GM21529 (cell line): Measurements from ENCODE around the gene RPS14.
"Not testable (repeated sequence)": the region's sequence is repeated elsewhere in the genome, so short reads cannot be mapped to it uniquely, and the experiment has no call there.

ENCODE experiments used
- ATAC-seq: cut with Tn5 transposase; IDR thresholded peaks from one replicate; pipeline ENCODE4 v1.9.1; 2021; ENCODE audit not compliant: unreplicated experiment

Gene RPS14

DNA sequence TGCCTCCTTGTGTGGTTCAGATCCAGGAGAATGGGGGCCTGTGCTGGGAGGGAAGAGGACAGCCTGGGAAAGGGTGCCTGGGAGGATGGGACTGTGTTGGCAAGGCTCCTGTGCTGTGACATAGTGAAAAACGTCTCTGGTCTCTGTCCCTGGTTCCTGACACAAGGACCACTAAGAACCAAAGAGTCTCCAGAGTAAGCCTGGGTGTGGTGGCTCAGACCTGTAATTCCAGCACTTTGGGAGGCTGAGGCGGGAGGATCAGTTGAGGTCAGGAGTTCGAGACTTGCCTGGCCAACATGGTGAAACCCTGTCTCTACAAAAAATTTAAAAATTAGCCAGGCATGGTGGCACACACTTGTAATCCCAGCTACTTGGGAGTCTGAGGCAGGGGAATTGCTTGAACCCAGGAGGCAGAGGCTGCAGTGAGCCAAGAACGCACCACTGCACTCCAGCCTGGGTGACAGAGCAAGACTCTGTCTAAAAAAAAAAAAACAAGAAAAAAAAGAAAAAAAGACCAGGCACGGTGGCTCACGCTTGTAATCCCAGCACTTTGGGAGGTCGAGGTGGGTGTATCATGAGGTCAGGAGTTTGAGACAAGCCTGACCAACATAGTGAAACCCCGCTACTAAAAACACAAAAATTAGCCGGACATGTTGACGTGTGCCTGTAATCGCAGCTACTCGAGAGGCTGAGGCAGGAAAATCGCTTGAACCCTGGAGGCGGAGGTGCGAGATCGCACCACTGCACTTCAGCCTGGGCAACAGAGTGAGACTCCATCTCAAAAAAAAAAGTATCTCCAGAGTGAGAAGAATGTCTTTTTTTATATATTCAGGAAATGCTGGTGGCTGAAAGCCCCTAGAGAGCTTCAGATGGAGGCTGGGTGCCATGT, 35.4 kb downstream of the RPS14 start:
- not testable (repeated sequence) for ATAC-seq

DNA sequence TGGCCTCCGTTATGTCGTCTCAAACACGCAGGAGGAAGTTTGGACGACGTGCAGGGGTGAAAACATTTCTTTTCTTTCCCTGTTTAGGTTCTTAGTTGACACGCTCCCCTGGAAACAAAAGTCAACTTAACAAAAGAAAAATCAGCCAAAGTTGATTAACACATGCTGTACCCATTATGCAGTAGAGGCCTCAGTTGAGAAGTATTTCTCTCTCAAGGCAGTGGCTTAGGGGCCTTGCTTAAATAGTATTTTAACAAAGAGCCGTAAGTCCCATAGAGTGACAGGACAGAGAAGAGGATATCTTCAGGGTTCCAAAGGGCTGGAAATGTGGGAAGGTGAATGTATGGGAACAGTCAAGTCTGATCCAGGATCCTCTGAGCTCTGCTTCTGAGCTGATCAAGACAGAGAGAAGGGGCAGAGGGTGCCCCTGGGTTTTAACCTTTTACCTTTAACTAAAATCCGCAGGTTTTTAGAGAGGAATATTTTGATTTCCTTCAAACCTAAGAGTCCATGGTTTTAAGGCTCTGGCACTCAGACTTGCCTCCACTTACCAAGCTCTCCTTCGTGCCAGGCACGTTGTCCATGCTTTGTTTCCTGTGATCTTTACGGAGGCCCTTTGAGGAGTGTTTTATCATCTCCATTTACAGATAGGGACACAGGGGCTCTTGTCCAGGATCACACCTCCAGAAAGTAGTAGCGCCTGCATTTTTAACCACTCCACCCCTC, 36.2 kb downstream of the RPS14 start:
- no peak for ATAC-seq

DNA sequence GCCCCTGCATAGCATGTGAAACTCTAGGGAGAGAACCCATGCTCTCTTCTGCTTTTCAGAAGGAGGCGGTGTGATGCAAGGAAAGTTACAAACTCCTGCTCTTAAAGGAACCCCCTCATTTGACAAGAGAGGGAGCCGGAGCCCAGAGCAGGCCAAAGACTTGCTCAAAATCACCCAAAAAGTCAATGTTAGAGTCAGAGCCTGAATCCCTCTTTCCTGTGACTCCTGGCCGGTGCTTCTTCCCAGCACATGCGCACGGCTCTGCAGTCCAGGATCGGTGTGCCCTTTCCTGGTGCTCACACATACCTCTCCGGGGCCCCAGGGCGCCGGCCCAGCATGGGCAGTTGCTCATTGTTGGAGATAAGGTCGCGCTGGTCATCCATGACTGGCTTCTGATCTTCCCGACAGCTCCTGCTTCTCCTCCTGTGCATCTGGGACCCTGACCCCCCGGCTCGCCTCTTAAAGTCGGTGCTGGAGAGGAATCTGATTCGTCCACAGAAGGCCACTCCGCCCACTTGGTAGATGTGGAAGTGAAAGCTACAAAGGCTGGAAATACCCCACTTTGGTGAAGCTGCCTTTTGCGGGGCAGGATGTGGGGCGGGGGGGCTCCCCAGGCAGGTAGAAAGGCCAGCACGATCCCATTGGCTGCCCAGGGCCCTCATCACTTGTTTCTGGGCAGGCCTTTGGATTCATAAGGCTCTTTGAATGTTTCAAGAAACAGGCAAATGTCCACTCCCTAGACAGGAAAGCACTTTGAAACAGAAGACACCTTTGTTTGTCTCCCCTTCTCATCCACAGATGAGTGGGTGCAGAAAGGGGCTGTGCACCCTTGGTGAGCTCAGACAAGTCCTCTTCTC, 37.0 kb downstream of the RPS14 start, which contains the start of gene CD74:
Gene CD74, minus strand, starts transcription at position 592 of the 857 bp plus-strand sequence. Its CDS starts 161 bp downstream, at position 431.
- peak; percentile 72 for ATAC-seq

DNA sequence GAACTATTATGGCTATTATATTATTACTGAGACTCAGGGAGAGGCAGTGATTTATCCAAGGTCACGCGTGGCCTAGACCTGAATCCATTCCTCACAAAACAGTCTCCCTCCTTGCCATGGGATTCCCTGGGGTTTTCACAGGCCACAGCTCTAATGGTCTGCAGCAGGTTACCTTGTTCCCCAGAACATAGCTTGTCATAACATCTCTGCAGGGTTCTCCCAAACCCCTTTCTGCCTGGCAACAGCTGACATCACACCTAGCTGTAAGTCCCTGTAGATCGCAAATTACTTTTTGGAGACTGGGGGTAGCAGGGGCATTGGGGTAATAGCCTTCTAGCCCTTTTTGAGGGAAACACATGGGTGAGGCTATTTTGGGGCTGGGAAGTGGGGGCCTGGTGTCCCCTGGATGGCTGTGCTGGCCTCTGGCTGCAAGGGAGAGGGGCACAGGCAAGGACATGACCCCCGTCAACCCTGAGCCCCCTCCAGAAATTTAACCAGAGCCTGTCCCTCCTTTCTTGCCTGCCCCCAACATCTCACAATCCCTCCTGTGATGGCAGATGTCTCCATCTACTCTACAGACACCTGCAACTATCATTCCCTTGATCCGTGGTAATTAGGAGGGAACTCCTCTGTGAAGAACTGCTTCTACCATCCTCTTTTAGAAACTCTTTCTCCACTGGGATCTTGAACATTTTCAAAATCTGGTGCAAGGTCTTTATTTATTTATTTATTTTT, 38.1 kb downstream of the RPS14 start:
- ATAC-seq, result peak; percentile 22

DNA sequence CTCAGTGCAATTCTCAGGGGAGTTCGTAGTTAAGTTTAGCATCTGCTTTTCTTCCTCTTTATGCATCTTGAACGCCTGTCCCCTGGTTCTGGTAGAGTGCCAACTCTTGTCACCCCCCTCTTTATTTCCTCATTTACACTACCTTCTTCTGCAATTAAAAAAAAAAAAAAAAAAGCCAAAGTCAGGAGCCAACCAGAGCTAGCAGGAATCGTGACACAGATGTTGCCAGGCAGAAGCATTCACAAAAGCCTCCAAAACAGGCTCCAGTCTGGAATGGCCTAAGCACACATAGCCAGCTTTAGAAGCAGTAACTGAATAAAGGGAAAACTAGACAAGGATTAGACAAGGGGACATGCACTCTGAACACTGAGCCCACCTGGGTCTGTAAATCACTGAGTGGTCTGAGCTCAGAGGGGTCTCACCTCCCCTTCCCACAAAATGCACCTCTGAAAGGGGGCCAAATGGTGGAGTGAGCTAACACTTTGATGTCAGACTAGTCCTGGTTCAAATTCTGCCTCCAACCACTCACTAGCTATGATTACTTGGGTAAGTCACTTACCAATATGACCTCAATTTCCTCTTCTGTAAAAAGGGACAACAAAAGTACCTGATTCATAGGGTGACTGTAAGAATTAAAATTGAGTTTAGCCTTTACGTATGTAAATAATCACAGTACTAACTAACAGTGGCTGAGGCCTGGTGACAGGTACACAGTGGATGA, 38.9 kb downstream of the RPS14 start:
- no peak for ATAC-seq

DNA sequence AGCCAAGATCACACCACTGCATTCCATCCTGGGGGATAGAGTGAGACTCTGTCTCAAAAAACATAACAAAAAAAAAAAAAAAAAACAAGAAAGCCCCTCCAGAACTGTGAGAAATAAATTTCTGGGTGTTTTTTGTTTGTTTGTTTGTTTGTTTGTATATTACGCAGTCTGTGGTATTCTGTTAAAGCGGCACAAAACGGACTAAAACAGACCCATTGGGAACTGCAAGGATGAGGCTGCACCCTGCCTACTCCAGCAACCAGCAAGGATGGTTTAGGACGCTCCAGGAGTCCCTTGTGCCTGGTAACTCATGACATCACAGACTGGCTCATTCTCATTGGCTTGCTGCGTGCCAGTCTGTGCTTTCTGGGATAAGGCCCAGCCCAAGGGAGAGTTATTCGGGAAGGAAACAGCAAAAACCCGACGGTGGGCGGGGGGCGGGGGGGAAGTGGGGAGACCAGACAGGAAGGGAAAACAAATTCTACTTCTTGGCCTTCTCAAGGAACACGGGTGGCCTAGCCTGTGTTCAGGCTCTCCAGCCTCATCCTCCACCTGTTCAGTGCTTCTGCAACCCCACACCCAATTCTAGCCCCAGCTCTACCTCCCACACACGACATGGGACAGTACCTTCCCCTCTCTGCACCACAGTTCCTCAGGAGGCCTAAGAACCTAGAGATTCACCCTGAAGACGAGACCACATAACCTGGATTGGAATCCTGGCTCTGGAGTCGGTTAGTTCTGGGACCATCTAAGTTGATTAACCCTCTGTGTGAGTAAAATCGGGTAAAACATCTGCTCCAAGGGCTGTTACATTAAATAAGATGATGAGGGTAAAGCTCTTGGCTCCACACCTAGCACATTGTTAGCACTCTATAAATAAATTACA, 39.7 kb downstream of the RPS14 start:
- peak; percentile 40 for ATAC-seq

DNA sequence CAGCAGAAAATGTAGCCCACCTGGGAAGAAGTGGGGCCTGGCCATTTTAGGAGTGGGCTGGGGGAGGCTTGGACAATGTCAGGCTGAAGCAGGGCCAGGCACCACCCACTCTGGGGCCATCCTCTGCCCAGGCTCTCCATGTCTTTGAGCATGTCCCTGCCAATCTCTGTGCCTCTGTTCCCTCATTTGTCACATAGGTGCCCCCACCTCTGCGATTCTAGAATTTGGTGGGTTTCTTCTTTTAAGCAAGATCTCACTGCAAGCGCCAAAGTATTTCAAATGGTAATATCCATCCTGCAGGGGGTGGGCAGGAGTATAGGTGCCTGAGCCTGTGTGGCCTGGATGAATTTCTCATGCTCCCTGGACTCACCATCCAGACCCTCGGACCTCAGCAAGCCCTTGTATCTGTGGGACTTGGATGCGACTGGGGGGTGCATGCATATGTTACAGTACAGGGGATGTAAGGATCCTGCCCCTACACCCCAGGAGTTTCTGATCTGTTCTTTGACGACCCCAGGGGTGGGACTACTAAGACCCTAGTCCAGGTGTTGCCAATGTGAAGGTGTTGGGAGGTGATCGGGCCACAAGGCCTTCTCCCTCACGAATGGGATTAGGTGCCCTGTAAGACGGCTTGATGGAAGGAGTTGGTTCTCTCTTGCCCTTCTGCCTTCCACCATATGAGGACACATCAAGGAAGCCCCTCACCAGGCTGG, 41.2 kb downstream of the RPS14 start:
- no peak for ATAC-seq

DNA sequence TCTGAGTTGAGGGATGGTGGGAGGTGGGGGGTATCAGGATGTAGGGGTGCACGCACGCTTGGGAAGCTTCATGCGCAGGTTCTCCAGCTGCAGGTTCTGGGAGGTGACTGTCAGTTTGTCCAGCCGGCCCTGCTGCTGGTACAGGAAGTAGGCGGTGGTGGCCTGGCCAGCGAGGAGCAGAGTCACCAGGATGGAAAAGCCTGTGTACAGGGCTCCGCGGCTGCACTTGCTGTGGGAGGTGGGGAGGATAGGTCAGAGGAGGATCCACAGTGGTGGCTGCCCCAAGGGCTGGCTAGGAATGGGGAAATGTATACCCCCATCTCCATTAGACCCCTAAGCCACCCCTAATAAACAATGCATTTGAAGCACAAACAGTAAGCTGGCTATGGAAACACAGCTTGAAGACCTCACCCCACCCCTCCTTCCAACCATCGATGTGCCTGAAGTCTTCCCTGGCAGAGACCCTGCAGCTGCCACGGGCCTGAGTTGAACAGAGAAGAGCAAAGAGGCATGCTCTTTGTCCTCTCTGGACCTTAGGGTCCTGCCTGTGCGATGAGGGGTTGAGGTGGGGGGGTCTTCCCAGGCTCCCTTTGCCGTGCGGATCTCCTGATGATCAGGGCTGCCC, 42.3 kb downstream of the RPS14 start:
- ATAC-seq, result no peak

DNA sequence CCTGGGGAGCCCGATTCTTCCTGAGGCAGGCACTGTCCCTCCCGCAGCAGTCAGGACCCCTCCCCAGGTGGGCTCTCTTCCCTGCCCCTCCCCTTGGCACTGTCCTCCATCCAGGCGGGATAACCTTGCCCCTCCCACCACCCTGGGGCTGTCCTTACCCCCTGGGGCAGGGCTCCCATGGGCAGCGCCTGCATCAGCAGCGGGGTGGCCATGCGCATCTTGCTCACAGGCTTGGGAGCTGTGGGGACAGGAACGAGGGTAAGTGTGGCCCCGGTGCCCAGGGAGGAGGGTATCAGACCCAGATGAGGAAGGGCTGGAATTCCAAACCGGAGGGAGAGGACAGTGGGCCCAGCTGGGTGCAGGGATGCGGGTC, 42.8 kb downstream of the RPS14 start:
- ATAC-seq, result no peak

DNA sequence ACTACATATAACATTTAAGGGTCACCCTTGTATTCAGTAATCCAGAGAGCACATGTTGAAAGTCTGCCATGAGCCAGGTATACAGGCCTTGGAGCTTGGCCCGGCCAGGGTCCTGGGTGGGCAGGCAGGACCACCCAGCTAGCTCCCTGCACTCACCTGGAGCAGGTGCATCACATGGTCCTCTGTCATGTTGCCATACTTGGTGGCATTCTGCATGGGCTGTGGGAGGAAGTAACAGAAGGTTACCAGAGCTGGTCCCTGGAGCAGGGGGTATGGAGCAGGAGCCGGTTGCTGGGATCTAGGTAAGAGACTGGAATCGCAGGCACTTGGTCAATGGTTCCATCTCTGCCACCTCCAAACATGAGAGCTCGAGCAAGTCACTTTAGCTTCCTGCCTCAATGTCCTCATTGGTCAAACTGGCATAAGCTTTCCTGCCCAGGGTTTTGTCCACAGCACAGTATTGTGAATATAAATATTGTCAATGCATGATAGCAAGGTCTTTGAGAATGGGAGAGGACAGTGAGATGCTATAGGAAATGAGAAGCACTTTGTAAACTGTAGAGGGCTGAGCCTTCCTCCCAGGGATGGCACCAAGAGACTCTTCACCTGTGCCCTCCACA, 43.3 kb downstream of the RPS14 start:
- no peak for ATAC-seq

DNA sequence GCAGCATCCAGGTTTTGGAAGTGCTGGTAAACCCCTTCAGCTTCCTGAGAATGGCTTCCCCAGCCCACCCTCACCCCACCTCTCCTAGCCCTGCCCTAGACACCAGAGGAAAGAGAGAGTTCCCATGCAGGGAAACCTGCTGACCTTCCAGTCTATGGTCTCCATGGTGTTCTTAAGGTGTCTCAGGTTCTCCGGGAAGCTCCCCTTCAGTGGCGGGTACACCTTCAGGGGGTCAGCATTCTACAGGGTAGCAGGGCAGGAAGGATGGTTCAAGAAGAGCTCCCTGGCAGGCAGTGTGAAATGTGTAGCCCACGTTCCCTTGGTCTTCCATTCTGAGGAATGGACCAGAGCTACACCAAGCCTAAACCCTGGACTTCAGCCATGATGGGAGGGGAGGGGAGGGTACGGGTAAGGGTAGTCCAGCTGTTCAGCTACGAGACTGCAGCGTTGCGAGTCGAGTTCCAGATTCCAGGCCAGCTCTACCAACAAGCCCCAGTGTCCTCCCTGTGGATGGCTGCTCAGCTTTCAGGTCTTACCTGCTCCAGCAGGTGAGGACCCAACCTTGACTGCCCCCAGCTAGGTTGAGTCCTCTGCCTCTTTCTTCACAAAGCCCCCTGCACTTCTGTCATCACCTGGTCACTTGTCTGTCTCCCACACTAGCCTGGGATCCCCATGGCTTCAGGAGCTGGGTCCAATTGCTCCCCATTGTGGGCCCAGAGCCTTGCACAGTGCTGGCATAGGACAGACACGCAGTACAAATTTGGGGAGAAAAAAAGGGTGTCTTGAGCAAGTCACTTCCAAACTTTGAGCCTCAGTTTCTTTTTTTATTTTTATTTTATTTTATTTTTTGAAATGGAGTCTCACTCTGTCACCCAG, 44.4 kb downstream of the RPS14 start:
- ATAC-seq, result no peak

DNA sequence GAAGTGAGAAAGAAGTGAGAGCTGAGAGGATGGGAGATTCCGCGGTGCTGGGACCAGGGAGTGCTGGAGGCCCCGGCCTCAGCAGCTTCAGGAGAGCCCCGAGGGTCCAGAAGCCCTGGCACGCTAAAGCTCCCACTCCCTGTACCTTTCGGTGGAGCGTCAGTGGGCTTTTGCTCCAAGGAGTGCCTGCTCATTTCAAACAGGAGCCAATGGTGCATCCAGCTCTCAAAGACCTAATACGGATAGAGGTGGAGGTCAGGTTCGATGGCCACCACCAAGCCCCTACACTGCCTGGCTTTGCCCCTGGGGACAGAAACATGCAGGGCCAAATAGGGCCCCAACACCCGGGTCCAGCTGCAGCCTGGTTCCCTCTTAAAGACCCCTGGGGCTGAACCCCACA, 45.0 kb downstream of the RPS14 start:
- no peak for ATAC-seq

DNA sequence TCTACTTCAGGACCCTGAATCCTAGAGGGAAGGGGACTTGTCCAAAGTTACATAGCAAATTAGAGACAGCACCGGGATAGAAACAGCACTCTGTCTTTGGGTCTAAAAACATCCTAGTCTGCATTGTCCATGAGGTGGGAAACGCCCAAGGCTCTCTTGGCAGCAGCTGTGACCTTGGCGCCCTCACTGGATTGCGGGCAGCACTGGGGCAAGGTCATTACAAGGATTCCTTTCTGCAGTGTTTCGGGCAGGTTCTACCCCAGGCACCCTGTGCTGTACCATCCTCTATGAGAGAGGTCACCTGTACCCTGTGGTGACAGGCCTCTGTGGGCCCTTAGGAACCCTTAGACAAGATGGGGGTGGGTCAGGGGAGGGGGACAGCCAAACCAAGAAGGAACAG, 45.4 kb downstream of the RPS14 start:
- no peak for ATAC-seq

DNA sequence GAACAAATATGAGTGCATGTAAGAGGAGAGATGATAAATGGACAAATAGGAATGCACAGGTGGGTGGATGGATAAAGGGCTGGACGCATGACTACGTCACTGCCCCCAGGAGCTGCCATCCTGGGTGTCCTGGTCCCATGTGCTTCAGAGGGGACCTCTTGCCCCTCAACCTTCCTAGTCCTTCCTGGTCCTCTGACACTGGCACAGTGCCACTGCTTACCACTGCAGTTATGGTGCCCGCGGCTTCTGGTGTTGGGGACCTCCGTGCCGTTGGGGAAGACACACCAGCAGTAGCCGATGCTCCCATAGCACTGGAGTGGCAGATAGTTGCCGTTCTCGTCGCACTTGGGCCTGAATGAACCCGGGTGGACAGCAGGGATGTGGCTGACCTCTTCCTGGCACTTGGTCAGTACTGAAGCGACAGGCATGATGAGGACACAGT, 46.6 kb downstream of the RPS14 start:
- ATAC-seq, result no peak

DNA sequence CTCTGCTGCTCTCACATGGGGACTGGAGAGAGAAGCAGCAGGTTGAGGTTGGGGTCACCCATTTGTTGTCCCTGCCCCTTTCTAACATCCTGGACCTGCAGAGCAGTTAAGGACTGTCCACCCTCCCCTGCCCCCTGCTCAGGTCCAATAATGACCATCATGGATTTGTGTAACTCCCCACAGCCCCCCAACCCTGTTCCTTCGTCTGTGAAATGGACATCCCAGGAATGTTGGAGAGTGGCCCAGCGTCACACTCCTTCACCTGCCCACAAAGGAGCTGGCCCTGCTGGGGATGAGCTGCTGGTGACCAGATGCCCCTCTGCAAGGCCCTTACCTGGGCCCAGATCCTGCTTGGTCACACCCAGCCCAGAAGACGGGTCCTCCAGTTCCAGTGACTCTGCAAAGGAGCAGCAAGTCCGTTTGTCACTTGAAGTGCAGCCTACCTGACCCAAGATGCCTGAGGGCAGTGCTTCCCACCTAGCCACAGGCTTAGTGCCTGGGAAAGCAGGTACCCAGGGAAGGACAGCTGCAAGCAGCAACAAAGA, 47.2 kb downstream of the RPS14 start:
- ATAC-seq, result no peak
